HPDE6-E6E7 (cell line): ENCODE data around the gene UGT1A10.
"Not testable (repeated sequence)": the region's sequence is repeated elsewhere in the genome, so short reads cannot be mapped to it uniquely, and the experiment has no call there.

Source experiments
- DNase-seq: peaks from one replicate; pipeline ENCODE4 v3.0.0; 2011; ENCODE audit warnings: missing footprints; ENCODE audit errors: extremely low spot score

The UGT1A10 gene

DNA sequence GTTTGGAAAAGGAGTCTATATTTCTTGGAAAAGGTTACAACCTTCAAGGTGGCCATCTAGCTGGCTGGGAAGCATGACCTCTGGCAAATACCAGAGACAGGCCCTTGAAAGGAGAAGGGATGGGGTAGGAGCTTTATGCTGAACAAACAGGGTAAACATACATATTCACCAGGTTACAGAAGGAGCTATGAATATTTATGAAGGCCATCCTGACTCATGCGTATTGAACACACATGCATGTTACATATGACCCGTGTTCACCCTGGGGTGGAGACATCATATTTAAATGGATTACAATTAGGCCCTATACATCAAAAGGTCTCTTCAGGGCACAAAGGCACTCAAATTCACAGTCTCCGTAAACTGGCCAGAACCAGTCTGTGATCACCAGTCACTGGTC, 19.7 kb downstream of the UGT1A10 start:
- DNase-seq, result not testable (repeated sequence)

GRCh38 chr2:233656443-233656842, 20.2 kb downstream of the UGT1A10 start:
- no peak for DNase-seq

DNA sequence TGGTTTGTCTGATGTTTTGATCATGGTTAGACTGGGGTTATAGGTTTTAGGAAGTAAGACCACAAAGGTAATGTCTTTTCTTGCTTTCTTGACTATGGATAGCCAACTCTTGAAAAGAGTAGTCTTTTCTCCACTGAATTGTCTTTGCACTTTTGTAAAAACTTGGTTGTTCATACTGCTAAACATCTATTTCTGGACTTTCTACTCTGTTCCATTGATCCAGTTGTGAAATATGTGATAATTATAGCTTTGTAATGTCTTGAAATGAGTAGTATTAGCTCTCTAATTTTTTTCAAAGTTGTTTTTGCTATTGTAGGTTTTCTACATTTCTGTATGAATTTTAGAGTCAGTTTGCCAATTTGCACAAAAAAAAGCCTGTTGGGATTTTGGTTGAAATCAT, 22.4 kb downstream of the UGT1A10 start:
- DNase-seq, result no peak

DNA sequence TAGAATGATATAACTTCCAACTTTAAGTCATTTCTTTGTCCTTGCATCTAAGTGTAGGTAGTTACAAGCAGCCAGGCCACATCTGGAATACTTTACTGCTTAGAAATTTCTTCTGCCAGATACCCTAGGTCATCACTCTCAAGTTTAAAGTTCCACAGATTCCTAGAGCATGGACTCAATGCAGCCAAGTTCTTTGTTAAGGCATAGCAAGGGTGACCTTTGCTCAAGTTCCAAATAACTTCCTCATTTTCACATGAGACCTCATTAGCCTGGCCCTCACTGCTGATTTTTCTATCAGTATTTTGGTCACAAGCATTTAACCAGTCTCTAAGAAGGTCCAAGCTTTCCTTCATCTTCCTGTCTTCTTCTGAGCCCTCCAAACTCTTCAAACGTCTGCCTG, 27.7 kb downstream of the UGT1A10 start:
- DNase-seq, result no peak

DNA sequence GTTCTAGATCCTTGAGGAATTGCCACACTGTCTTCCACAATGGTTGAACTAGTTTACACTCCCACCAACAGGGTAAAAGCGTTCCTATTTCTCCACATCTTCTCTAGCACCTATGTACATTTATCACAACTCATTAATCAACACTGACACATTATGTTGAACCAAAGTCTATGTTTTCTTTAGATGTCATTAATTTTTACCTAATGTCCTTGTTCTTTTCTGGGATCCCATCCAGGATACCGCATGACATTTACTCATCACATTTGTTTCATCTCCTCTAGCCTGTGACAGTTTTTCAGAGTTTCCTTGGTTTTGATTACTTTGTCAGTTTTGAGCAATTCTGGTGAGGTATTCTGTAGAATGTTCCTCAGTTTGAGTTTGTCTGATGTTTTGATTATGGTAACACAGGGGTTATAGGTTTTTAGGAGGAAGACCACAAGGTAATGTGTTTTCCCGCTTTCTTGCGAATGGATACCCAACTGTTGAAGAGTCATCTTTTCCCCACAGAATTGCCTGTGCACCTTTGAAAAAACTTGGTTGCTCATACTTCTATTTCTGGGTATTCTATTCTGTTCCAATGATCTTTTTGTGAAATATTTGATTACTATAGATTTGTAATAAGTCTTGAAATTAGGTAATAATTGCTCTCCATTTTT, 32.5 kb downstream of the UGT1A10 start:
- DNase-seq, result no peak

DNA sequence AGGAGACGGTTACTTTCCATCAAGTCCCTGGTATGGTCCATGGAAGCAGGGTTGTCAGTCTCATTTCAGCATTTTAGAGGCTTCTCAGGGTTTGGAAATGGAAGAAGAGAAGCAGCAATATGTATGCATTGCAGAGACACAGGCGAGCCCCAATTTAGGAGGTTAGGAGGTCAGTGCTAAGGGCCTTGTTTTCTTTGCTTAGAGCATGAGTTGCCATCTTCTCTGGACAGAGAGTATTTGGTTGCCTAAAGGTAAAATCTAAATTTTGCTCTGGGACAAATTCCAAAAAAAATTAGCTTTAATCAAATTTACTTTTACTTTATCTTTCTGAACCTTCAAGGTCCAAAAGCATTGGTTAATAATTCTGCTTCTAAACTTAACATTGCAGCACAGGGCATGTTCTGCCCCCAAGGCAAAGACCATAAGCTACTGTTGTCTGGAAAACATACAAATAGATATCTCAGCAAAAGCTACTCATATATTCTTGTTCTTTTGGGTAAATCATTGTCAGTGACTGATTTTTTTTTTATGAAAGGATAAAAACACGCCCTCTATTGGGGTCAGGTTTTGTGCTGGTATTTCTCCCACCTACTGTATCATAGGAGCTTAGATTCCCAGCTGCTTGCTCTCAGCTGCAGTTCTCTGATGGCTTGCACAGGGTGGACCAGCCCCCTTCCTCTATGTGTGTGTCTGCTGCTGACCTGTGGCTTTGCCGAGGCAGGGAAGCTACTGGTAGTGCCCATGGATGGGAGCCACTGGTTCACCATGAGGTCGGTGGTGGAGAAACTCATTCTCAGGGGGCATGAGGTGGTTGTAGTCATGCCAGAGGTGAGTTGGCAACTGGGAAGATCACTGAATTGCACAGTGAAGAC, 35.3 kb downstream of the UGT1A10 start, which contains the start of gene UGT1A9:
UGT1A9 (plus strand) TSS at position 609 of the 872 bp plus-strand sequence; CDS start at position 646, 37 bp downstream.
- DNase-seq, result no peak

- no peak for DNase-seq
Observed at GRCh38 chr2:233672886-233673285, 36.6 kb downstream of the UGT1A10 start.

DNA sequence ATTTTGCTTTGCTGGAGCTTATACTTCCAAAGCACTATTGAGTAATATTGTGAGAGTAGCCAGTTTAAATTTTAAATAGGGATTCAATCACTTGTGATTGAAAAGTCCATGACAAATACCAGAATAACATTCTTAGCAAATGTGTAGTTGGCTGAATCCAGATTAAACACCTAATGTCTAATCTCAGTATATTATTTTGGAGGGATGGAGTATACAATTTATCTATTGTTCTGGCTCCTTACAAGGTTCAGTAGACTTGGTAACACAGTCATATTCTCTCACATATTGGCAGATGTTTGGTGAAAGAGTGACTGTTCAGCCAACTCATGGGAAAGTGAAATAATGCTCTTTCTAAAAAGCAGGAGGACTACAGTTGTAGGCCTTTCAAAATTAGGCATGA, 37.6 kb downstream of the UGT1A10 start:
- DNase-seq, result no peak

DNA sequence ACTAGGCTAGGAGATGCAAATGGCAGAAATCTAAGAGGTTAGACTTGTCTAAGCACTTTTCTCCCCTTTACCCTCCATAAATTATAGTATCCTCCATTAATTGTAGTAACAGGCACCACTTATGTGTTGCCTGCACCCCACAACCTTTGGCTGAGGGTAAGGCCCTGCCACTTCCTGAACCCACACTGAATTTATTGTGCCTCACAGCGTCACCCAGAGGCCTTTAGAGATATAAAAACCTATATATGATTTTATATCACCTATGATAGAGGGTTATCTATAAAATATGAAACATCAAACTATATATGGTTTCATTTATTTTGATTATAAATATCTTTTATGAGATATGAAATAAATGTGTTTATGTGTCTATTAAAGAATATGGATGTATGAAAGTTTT, 38.1 kb downstream of the UGT1A10 start:
- DNase-seq, result no peak

GRCh38 chr2:233674995-233675394, 38.7 kb downstream of the UGT1A10 start:
- no peak for DNase-seq

DNA sequence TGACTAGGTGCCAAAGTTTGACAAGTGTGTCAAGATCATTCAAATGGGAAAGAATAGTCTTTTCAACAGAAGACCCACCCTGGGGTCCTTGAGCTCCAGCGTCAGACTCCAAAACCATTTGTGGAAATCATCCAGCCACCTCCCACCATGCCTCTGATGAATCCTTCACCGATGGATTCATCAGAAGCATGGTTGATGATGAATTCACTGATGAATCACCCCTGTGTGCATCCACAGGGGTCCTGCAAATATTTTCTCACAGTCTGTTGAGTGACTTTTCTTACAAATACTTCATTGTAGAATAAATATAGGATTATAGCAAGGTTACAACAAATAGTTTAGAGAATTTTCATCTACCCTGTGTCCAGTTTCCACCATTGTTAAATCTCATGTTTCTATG, 39.8 kb downstream of the UGT1A10 start:
- no peak for DNase-seq

- DNase-seq, result no peak
Observed at GRCh38 chr2:233679196-233679595, 42.9 kb downstream of the UGT1A10 start.

DNA sequence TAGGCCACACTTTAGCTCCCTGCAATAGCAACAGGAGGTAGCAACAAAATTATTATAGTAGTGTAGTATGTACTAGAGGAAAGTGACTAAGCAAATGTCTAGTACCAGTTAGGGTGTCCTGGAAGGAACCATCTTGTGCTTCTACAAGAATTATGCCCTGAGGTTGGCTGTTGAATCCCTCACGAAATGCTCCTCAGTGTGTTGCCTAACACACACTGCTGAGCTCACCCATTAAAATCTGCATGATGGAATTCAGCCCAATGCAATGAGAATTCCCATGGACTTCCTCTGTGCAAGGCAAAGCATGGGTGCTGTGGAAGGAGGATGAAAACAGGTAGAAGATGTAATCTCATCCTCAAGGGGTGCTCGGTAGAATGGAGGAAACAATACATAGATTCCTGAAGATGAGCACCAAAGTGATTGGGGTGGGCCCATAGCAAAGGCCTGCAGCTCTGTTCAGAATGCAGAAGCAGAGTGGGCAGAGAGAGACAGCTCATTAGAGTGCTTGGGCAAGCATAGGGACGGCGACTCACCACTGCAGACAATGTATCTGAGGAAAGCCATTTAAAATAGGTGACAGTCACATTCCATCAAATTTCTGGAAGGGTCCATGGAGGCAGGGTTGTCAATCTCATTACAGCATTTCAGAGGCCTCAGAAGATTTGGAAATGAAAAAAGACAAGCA, 44.3 kb downstream of the UGT1A10 start:
- no peak for DNase-seq

DNA sequence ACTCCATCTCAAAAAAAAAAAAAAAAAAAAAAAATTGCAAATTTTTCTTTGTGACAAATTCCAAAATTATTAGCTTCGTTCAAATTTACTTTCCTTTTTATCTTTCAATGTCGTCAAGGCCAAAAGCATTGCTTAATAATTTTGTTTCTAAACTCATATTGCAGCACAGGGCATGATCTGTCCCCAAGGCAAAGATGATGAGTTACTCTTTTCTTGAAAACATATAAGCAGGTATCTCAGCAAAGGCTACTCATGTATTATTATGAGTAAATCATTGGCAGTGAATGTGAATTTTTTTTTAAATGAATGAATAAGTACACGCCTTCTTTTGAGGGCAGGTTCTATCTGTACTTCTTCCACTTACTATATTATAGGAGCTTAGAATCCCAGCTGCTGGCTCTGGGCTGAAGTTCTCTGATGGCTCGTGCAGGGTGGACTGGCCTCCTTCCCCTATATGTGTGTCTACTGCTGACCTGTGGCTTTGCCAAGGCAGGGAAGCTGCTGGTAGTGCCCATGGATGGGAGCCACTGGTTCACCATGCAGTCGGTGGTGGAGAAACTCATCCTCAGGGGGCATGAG, 45.4 kb downstream of the UGT1A10 start, which contains the start of gene UGT1A7:
UGT1A7 (plus strand) TSS at position 381 of the 579 bp plus-strand sequence; CDS start at position 418, 37 bp downstream.
- no peak for DNase-seq

DNA sequence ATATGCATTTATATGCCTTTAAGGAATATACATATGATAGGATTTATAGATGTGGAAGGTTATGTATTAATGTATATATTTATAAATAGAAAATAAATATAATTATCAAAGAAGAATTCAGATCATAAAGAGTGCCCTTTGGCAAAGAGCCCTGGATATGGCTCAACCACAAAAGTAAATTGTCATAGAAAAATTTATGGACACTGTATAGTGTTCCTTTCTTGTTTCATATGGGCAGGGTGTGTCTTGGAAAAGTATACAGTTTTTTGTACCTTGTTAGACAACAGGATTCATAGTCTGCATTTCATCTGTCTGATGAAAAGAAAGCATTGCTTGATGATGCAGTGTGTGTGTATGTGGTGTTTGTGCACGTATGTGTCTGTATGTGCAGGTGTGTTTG, 48.4 kb downstream of the UGT1A10 start:
- no peak for DNase-seq

DNA sequence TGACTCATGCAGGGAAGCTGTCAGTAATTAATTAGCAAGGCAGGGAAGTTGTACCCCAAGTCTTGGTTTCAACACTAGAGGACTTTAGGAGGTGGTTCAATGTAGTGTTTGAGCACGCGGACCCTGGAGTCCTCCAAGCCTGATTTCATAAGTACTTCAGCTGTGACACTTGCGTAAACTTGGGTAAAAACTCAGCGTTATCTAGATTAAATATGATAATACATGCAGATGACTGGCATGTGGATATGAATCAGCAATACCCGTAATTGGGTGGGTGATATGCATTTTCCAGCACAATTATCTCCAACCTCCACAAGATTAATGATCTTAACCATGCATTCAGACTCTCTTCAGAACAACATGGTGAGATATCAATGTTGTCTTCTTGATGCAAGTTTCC, 50.7 kb downstream of the UGT1A10 start:
- no peak for DNase-seq

- no peak for DNase-seq
Observed at GRCh38 chr2:233688341-233688740, 52.1 kb downstream of the UGT1A10 start.

- DNase-seq, result no peak
Observed at GRCh38 chr2:233689031-233689430, 52.8 kb downstream of the UGT1A10 start.

- no peak for DNase-seq
Observed at GRCh38 chr2:233689501-233689900, 53.3 kb downstream of the UGT1A10 start.

GRCh38 chr2:233690444-233690843, 54.2 kb downstream of the UGT1A10 start:
- DNase-seq, result peak; percentile 74

DNA sequence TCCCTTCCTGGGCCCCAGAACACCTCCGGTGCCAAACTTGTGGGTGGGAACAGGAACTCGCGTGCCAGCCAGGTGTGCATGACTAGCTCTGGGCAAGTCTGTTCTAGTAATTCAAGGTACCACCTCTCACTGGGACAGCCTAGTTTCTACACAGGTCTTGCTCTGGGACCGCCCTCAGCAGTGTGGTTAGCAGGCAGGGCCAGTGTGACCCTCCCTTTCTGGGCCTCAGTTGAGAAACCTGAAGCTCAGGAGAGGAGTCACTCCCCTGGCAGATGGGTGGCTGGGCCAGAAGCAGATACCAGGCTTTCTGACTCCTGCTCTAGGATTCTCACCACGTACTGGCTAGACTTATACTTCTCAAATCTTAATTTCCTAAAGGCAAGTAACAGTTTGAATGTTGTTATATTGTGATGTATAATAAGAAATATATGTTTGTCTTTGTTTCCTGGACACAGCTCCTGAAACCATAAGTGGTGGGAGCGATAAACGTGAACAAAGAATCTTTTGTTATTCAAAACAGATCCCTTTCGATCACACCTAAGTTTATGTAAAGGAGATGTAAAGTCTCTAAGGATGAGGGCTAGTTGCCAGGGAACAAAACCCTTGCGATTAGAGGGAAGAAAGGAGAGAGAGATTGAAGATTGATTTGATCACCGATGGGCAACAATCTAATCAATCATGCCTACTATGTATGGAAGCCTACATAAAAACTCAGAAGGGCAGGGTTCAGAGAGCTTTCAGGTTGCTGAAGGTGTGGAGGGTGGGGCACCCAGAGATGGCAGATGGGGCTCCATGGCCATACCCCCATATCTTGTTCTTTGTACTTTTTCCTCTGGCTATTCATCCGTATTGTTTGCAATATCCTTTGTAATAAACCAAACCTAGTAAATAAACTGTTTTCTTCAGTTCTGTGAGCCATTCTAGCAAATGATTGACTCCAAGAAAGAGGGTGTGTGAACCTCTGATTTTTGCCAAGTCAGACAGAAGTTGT, 55.5 kb downstream of the UGT1A10 start:
- DNase-seq, result peak; percentile 97
